Activated CD4-positive, alpha-beta memory T cell treated with anti-CD3 and anti-CD28 coated beads for 36 hours (primary cell): ENCODE results near the gene PYGM. TPM values are rescaled to one million over a fixed set of nuclear protein-coding genes. Genes with fewer than 3 reads are reported as not detected.

ENCODE experiments used
- CTCF ChIA-PET: fragments of 350-600 bp; sonication (Branson Sonifier 250); formaldehyde crosslinking; loops from one replicate; lab custom pipeline; 2021; ENCODE audit warnings: antibody characterized with exemption, inconsistent platforms; lab: Charles Lee
- POLR2A ChIA-PET: fragments of 350-600 bp; sonication (Branson Sonifier 250); formaldehyde crosslinking; loops from one replicate; lab custom pipeline; 2021; ENCODE audit warnings: antibody characterized with exemption; lab: Charles Lee
- DNase-seq: peaks from one replicate; pipeline ENCODE4 v3.0.0-alpha.2; 2020
- H3K27ac Mint-ChIP-seq: one replicate; pipeline ENCODE4 v1.8.0; 2021; ENCODE audit warnings: mixed read lengths
- H3K27me3 Mint-ChIP-seq: one replicate; pipeline ENCODE4 v1.8.0; 2021; ENCODE audit warnings: mixed read lengths
- H3K36me3 Mint-ChIP-seq: one replicate; pipeline ENCODE4 v1.8.0; 2021; ENCODE audit warnings: mixed read lengths
- H3K4me1 Mint-ChIP-seq: one replicate; pipeline ENCODE4 v1.8.0; 2021; ENCODE audit warnings: low read depth, mixed read lengths
- H3K4me3 Mint-ChIP-seq: one replicate; pipeline ENCODE4 v1.8.0; 2021; ENCODE audit warnings: mild to moderate bottlenecking, mixed read lengths
- H3K9me3 Mint-ChIP-seq: one replicate; pipeline ENCODE4 v1.8.0; 2021; ENCODE audit warnings: mixed read lengths
- intact Hi-C: fragments of 100-400 bp; cut with micrococcal nuclease; formaldehyde crosslinking; loops from one replicate; pipeline ENCODE4 v1.15.1; 2023
- total RNA-seq, 2 experiments: library from RNA; stranded (reverse); gene quantifications; one replicate each; pipeline ENCODE4 v1.2.3, GENCODE V29; 2021

Gene PYGM
- total RNA-seq, 2 experiments from 2014 or later: 0.94 to 1.6 TPM

GRCh38 chr11:64759131-64759721 lies 548 bp downstream of the PYGM start:
- ChIA-PET POLR2A (interaction anchor here (1.3 to 1.4 kb wide), 2 partner anchors 13 to 15 kb away, joined by 3 to 6 read pairs; partner anchors contain the start of gene RASGRP2), CTCF (interaction anchor here (1.7 to 2.3 kb wide), 2 partner anchors 9 to 17 kb away, joined by 6 to 7 read pairs; no protein-coding TSS in a partner anchor)
- no peak overlapping the region for H3K4me3 Mint-ChIP-seq
- peaks cover 20% of the 10 kb centered on the region for H3K36me3 Mint-ChIP-seq
- H3K27ac Mint-ChIP-seq: no peak overlapping the region
- no peaks in the 10 kb centered on the region for H3K9me3 Mint-ChIP-seq
- H3K4me1 Mint-ChIP-seq: peaks cover 32% of the 10 kb centered on the region
- no peak for DNase-seq
- no peaks in the 10 kb centered on the region for H3K27me3 Mint-ChIP-seq
- intact Hi-C loops: no loop called here

- POLR2A ChIA-PET: interaction anchor here (0.6 kb wide), 1 partner anchor 14 kb away, joined by 3 read pairs; no protein-coding TSS in a partner anchor
Observed at GRCh38 chr11:64758330-64759079, 1.3 kb downstream of the PYGM start.

GRCh38 chr11:64757549-64758329 lies 2.0 kb downstream of the PYGM start:
- no peak overlapping the region for H3K4me3 Mint-ChIP-seq
- ChIA-PET CTCF (interaction anchor here (0.8 to 1.7 kb wide), 2 partner anchors 10 to 13 kb away, joined by 3 to 6 read pairs; no protein-coding TSS in a partner anchor), POLR2A (interaction anchor here (0.6 kb wide), 1 partner anchor 15 kb away, joined by 3 read pairs; no protein-coding TSS in a partner anchor)
- no peak for DNase-seq
- H3K27ac Mint-ChIP-seq: no peak overlapping the region
- no peaks in the 10 kb centered on the region for H3K27me3 Mint-ChIP-seq
- H3K4me1 Mint-ChIP-seq: peaks cover 17% of the 10 kb centered on the region
- intact Hi-C loops: no loop called here
- H3K36me3 Mint-ChIP-seq: peaks cover 9% of the 10 kb centered on the region
- no peaks in the 10 kb centered on the region for H3K9me3 Mint-ChIP-seq

More at GRCh38 chr11:64758330-64759079, 1.3 kb downstream of the PYGM start:
- Mint-ChIP-seq H3K27ac (no peak overlapping the region), H3K9me3 (no peaks in the 10 kb centered on the region), H3K4me3 (no peak overlapping the region), H3K27me3 (no peaks in the 10 kb centered on the region), H3K36me3 (peaks cover 14% of the 10 kb centered on the region), H3K4me1 (peaks cover 25% of the 10 kb centered on the region)
- CTCF ChIA-PET: interaction anchor here (1.7 kb wide), 1 partner anchor 10 kb away, joined by 6 read pairs; no protein-coding TSS in a partner anchor
- intact Hi-C loops: no loop called here
- no peak for DNase-seq

- Mint-ChIP-seq H3K36me3 (peaks cover 1% of the 10 kb centered on the region), H3K27ac (no peak overlapping the region), H3K4me1 (peaks cover 5% of the 10 kb centered on the region), H3K9me3 (no peaks in the 10 kb centered on the region), H3K27me3 (no peaks in the 10 kb centered on the region), H3K4me3 (no peak overlapping the region)
- ChIA-PET CTCF (interaction anchor here (1.3 kb wide), 1 partner anchor 13 kb away, joined by 5 read pairs; no protein-coding TSS in a partner anchor), POLR2A (no interaction called here)
- intact Hi-C loops: no loop called here
- no peak for DNase-seq
Observed at GRCh38 chr11:64755681-64756361, 4.0 kb downstream of the PYGM start.

- peaks cover 5% of the 10 kb centered on the region for H3K4me1 Mint-ChIP-seq
- H3K9me3 Mint-ChIP-seq: no peaks in the 10 kb centered on the region
- DNase-seq: no peak
- H3K4me3 Mint-ChIP-seq: no peak overlapping the region
- intact Hi-C loops: no loop called here
- H3K27me3 Mint-ChIP-seq: no peaks in the 10 kb centered on the region
- H3K27ac Mint-ChIP-seq: no peak overlapping the region
- H3K36me3 Mint-ChIP-seq: peaks cover 1% of the 10 kb centered on the region
- ChIA-PET POLR2A (no interaction called here), CTCF (interaction anchor here (1.0 to 1.3 kb wide), 2 partner anchors 11 to 12 kb away, joined by 3 to 5 read pairs; partner anchors contain the start of gene RASGRP2)
Observed at GRCh38 chr11:64754919-64755662, 4.7 kb downstream of the PYGM start.

- intact Hi-C loops: no loop called here
- Mint-ChIP-seq H3K4me3 (no peak overlapping the region), H3K36me3 (peaks cover 1% of the 10 kb centered on the region), H3K27me3 (no peaks in the 10 kb centered on the region), H3K4me1 (peaks cover 5% of the 10 kb centered on the region), H3K9me3 (no peaks in the 10 kb centered on the region), H3K27ac (no peak overlapping the region)
- ChIA-PET POLR2A (no interaction called here), CTCF (interaction anchor here (1.0 to 1.3 kb wide), 2 partner anchors 10 to 12 kb away, joined by 3 to 5 read pairs; partner anchors contain the start of gene RASGRP2)
- no peak for DNase-seq
Observed at GRCh38 chr11:64754124-64754918, 5.5 kb downstream of the PYGM start.

- CTCF ChIA-PET: no interaction called here
- Mint-ChIP-seq H3K27me3 (no peaks in the 10 kb centered on the region), H3K36me3 (peaks cover 1% of the 10 kb centered on the region), H3K27ac (no peak overlapping the region), H3K4me3 (no peak overlapping the region), H3K4me1 (peaks cover 5% of the 10 kb centered on the region), H3K9me3 (no peaks in the 10 kb centered on the region)
- intact Hi-C loops: no loop called here
- DNase-seq: no peak
- POLR2A ChIA-PET: no interaction called here
Observed at GRCh38 chr11:64753380-64754123, 6.2 kb downstream of the PYGM start.

GRCh38 chr11:64753019-64753379 lies 6.8 kb downstream of the PYGM start:
- intact Hi-C loops: no loop called here
- no peak for DNase-seq
- Mint-ChIP-seq H3K4me3 (no peak overlapping the region), H3K36me3 (peaks cover 1% of the 10 kb centered on the region), H3K4me1 (peaks cover 5% of the 10 kb centered on the region), H3K27ac (no peak overlapping the region), H3K9me3 (no peaks in the 10 kb centered on the region), H3K27me3 (no peaks in the 10 kb centered on the region)
- ChIA-PET POLR2A (interaction anchor here (0.8 kb wide), 1 partner anchor 11 kb away, joined by 3 read pairs; no protein-coding TSS in a partner anchor), CTCF (no interaction called here)

- H3K4me1 Mint-ChIP-seq: peaks cover 5% of the 10 kb centered on the region
- POLR2A ChIA-PET: interaction anchor here (0.8 kb wide), 1 partner anchor 12 kb away, joined by 3 read pairs; no protein-coding TSS in a partner anchor
- no peak overlapping the region for H3K27ac Mint-ChIP-seq
- DNase-seq: no peak
- intact Hi-C loops: no loop called here
- CTCF ChIA-PET: interaction anchor here (1.3 to 1.4 kb wide), 2 partner anchors 10 to 16 kb away, joined by 4 to 5 read pairs; no protein-coding TSS in a partner anchor
- no peaks in the 10 kb centered on the region for H3K27me3 Mint-ChIP-seq
- no peaks in the 10 kb centered on the region for H3K9me3 Mint-ChIP-seq
- H3K36me3 Mint-ChIP-seq: peaks cover 1% of the 10 kb centered on the region
- no peak overlapping the region for H3K4me3 Mint-ChIP-seq
Observed at GRCh38 chr11:64752175-64752970, 7.4 kb downstream of the PYGM start.
